H9 (cell line): Measurements from ENCODE around the gene CCDC33. TPM values are rescaled to one million over a fixed set of nuclear protein-coding genes. Genes with fewer than 3 reads are reported as not detected.
A peak's percentile ranks its signal among the peaks of the same experiment; 100 is the strongest.

Source experiments
- DNase-seq: peaks from one replicate; pipeline ENCODE4 v3.0.0-alpha.2; 2017
- H2AFZ ChIP-seq: one replicate; pipeline ENCODE4 v1.6.1; 2013; ENCODE audit warnings: mild to moderate bottlenecking, low read length, control low read depth, moderate library complexity
- H2AK5ac ChIP-seq: 2 replicates; pipeline ENCODE4 v1.6.1; 2013; ENCODE audit warnings: low read length, control low read depth, mixed read lengths; ENCODE audit not compliant: insufficient read length
- H2BK120ac ChIP-seq: one replicate; pipeline ENCODE4 v1.6.1; 2013; ENCODE audit warnings: low read depth, mild to moderate bottlenecking, low read length, control low read depth, inconsistent platforms; ENCODE audit not compliant: poor library complexity, severe bottlenecking
- H2BK12ac ChIP-seq: 2 replicates; pipeline ENCODE4 v1.6.1; 2013; ENCODE audit warnings: low read length, control low read depth, mixed read lengths, low read depth; ENCODE audit not compliant: insufficient read length
- H2BK15ac ChIP-seq: 2 replicates; pipeline ENCODE4 v1.6.1; 2013; ENCODE audit warnings: low read depth, low read length, control low read depth
- H2BK20ac ChIP-seq: one replicate; pipeline ENCODE4 v1.6.1; 2013; ENCODE audit warnings: low read depth, mild to moderate bottlenecking, low read length, control low read depth, inconsistent platforms; ENCODE audit not compliant: poor library complexity, severe bottlenecking
- H2BK5ac ChIP-seq: 2 replicates; pipeline ENCODE4 v1.6.1; 2013; ENCODE audit warnings: low read length, control low read depth, mixed read lengths; ENCODE audit not compliant: insufficient read length
- H3K14ac ChIP-seq: 2 replicates; pipeline ENCODE4 v1.6.1; 2013; ENCODE audit warnings: low read length, control low read depth; ENCODE audit not compliant: insufficient read depth
- H3K18ac ChIP-seq: 2 replicates; pipeline ENCODE4 v1.6.1; 2013; ENCODE audit warnings: low read depth, mild to moderate bottlenecking, mixed read lengths, low read length, control low read depth; ENCODE audit not compliant: insufficient read length
- H3K23ac ChIP-seq: 2 replicates; pipeline ENCODE4 v1.6.1; 2013; ENCODE audit warnings: low read length, control low read depth, mixed read lengths, low read depth; ENCODE audit not compliant: insufficient read length
- H3K23me2 ChIP-seq: 2 replicates; pipeline ENCODE4 v1.6.1; 2013; ENCODE audit warnings: low read depth, mild to moderate bottlenecking, mixed read lengths, low read length, control low read depth; ENCODE audit not compliant: insufficient read length, poor library complexity, severe bottlenecking
- H3K27ac ChIP-seq: 2 replicates; pipeline ENCODE4 v1.5.1; 2013; ENCODE audit warnings: low read length, control low read depth, mixed read lengths, low read depth; ENCODE audit not compliant: insufficient read length
- H3K27me3 ChIP-seq: 2 replicates; pipeline ENCODE4 v1.6.1; 2013; ENCODE audit warnings: low read length, control low read depth, inconsistent platforms; ENCODE audit not compliant: insufficient read depth
- H3K4ac ChIP-seq: 2 replicates; pipeline ENCODE4 v1.6.1; 2013; ENCODE audit warnings: low read depth, mild to moderate bottlenecking, control low read depth, inconsistent platforms, low read length, moderate library complexity
- H3K4me1 ChIP-seq: 2 replicates; pipeline ENCODE4 v1.6.1; 2013; ENCODE audit warnings: low read length, control low read depth, inconsistent platforms; ENCODE audit not compliant: insufficient read depth
- H3K4me2 ChIP-seq: 2 replicates; pipeline ENCODE4 v1.6.1; 2013; ENCODE audit warnings: low read length, control low read depth, mixed read lengths; ENCODE audit not compliant: insufficient read length, insufficient read depth
- H3K56ac ChIP-seq: 2 replicates; pipeline ENCODE4 v1.6.1; 2013; ENCODE audit warnings: low read depth, mild to moderate bottlenecking, mixed read lengths, low read length, control low read depth; ENCODE audit not compliant: insufficient read length
- H3K79me1 ChIP-seq: 2 replicates; pipeline ENCODE4 v1.6.1; 2013; ENCODE audit warnings: low read depth, mild to moderate bottlenecking, moderate library complexity, low read length, control low read depth, inconsistent platforms; ENCODE audit not compliant: insufficient read depth, poor library complexity, severe bottlenecking
- H3K79me2 ChIP-seq: 2 replicates; pipeline ENCODE4 v1.6.1; 2013; ENCODE audit warnings: low read length, control low read depth, inconsistent platforms; ENCODE audit not compliant: insufficient read depth
- H3K9ac ChIP-seq: 2 replicates; pipeline ENCODE4 v1.6.1; 2013; ENCODE audit warnings: low read length, control low read depth, mixed read lengths; ENCODE audit not compliant: insufficient read length; ENCODE audit errors: extremely low read depth
- H3K9me3 ChIP-seq: one replicate; pipeline ENCODE4 v1.6.1; 2013; ENCODE audit warnings: low read depth, low read length, inconsistent platforms; ENCODE audit not compliant: control insufficient read depth
- H3T11ph ChIP-seq: one replicate; pipeline ENCODE4 v1.6.1; 2013; ENCODE audit warnings: mild to moderate bottlenecking, low read length, control low read depth, inconsistent platforms
- H4K20me1 ChIP-seq: one replicate; pipeline ENCODE4 v1.6.1; 2013; ENCODE audit not compliant: control insufficient read depth, insufficient read length, insufficient read depth
- H4K5ac ChIP-seq: 2 replicates; pipeline ENCODE4 v1.6.1; 2013; ENCODE audit warnings: low read depth, mild to moderate bottlenecking, mixed read lengths, low read length, control low read depth; ENCODE audit not compliant: insufficient read length
- H4K8ac ChIP-seq: replicated peaks from 2 replicates; pipeline ENCODE4 v1.6.1; 2013; ENCODE audit warnings: low read length, control low read depth, mixed read lengths, low read depth; ENCODE audit not compliant: insufficient read length
- H4K91ac ChIP-seq: 2 replicates; pipeline ENCODE4 v1.6.1; 2013; ENCODE audit warnings: low read depth, mild to moderate bottlenecking, moderate library complexity, mixed read lengths, low read length, control low read depth; ENCODE audit not compliant: insufficient read length
- H3K27ac Mint-ChIP-seq, 3 experiments: 2 replicates in 2 of 3; 3 replicates in 1 of 3; pipeline ENCODE4 v1.8.0; 2020 to 2021; ENCODE audit warnings: mixed read lengths in 3 of 3, mild to moderate bottlenecking in 1 of 3, moderate library complexity in 1 of 3
- H3K27me3 Mint-ChIP-seq: 2 replicates; pipeline ENCODE4 v1.8.0; 2021; ENCODE audit warnings: low read depth, mild to moderate bottlenecking, moderate library complexity, mixed read lengths
- H3K36me3 Mint-ChIP-seq, 3 experiments: 2 replicates in 2 of 3; 3 replicates in 1 of 3; pipeline ENCODE4 v1.8.0; 2020 to 2021; ENCODE audit warnings: low read depth in 3 of 3, mixed read lengths in 3 of 3; ENCODE audit not compliant: insufficient read depth in 1 of 3
- H3K4me1 Mint-ChIP-seq, 2 experiments: 2 replicates each; pipeline ENCODE4 v1.8.0; 2020; ENCODE audit warnings: mixed read lengths in 2 of 2
- H3K4me3 Mint-ChIP-seq, 2 experiments: 2 replicates in 1 of 2; 3 replicates in 1 of 2; pipeline ENCODE4 v1.8.0; 2020 to 2021; ENCODE audit warnings: mild to moderate bottlenecking in 2 of 2, mixed read lengths in 2 of 2, moderate library complexity in 1 of 2
- H3K9me3 Mint-ChIP-seq, 2 experiments: 2 replicates in 1 of 2; 3 replicates in 1 of 2; pipeline ENCODE4 v1.8.0; 2020; ENCODE audit warnings: mild to moderate bottlenecking in 2 of 2, mixed read lengths in 2 of 2, moderate library complexity in 1 of 2
- CTCF ChIP-seq: fragments of 200-600 bp; sonication (generic); conservative IDR thresholded peaks from 3 replicates; pipeline ENCODE4 v1.8.0; 2021; ENCODE audit warnings: antibody characterized with exemption, mild to moderate bottlenecking
- WGBS: extraction: QIAGEN DNeasy Blood & Tissue Kit; methylation state at CpG from one replicate; pipeline ENCODE4 v1.1.7; 2013; ENCODE audit warnings: missing lambda C conversion rate, low lambda C conversion rate, mixed read lengths; ENCODE audit not compliant: insufficient read length; ENCODE audit errors: extremely low coverage; 5-methylcytosine and 5-hydroxymethylcytosine counted together
- total RNA-seq: library from RNA; stranded (reverse); gene quantifications from 2 replicates; pipeline ENCODE4 v1.2.1, GENCODE V29; 2021

The CCDC33 gene
- total RNA-seq, 1 experiment from 2014 or later: 4.6 TPM

- no peak overlapping the region for H3K27ac Mint-ChIP-seq
- Histone ChIP-seq H4K91ac (no peak overlapping the region), H2BK12ac (no peak overlapping the region), H3K27me3 (peaks cover 28% of the 10 kb centered on the region; the same call in 1 of the 2 replicates), H2BK120ac (no peak overlapping the region), H3T11ph (no peak overlapping the region), H3K9ac (no peak overlapping the region), H3K23ac (no peak overlapping the region), H4K20me1 (no peaks in the 10 kb centered on the region), H2BK20ac (no peak overlapping the region), H4K5ac (no peak overlapping the region), H3K4me2 (no peak overlapping the region), H2BK5ac (no peak overlapping the region), H2AK5ac (no peak overlapping the region), H3K79me2 (no peaks in the 10 kb centered on the region), H3K79me1 (no peaks in the 10 kb centered on the region), H3K56ac (no peak overlapping the region), H3K27ac (no peak overlapping the region), H3K23me2 (peaks cover 5% of the 10 kb centered on the region), H2AFZ (no peak overlapping the region), H3K4me1 (no peaks in the 10 kb centered on the region; the same call in 1 of the 2 replicates), H2BK15ac (no peak overlapping the region), H3K14ac (no peak overlapping the region; the same call in 1 of the 2 replicates), H3K9me3 (no peaks in the 10 kb centered on the region), H3K18ac (no peak overlapping the region), H4K8ac (no peak overlapping the region), H3K4ac (no peak overlapping the region)
- no peak for DNase-seq
- peaks cover 0 to 2% (median 0%) of the 10 kb centered on the region in 3 experiments; a peak in 1 of 7 replicates for H3K36me3 Mint-ChIP-seq
- peak overlapping the region in 1 of 2 experiments; percentile 10; a peak in 1 of 5 replicates for H3K4me3 Mint-ChIP-seq
- peaks cover 82% of the 10 kb centered on the region for H3K27me3 Mint-ChIP-seq
- TF ChIP-seq CTCF: no peak
- H3K9me3 Mint-ChIP-seq: peaks cover 0 to 2% of the 10 kb centered on the region in 2 experiments; a peak in 2 of 5 replicates
- peaks cover 54 to 76% of the 10 kb centered on the region in 2 experiments for H3K4me1 Mint-ChIP-seq
- WGBS: no CpG with 5 or more reads among the region's 11 CpGs
Measured at GRCh38 chr15:74220475-74221248, 15.5 kb upstream of the CCDC33 start.
